GM21367 (cell line): ENCODE results near the gene RCN2.
A peak's percentile ranks its signal among the peaks of the same experiment; 100 is the strongest.
"Not testable (repeated sequence)": the region's sequence is repeated elsewhere in the genome, so short reads cannot be mapped to it uniquely, and the experiment has no call there.

ENCODE experiments used
- ATAC-seq: cut with Tn5 transposase; IDR thresholded peaks from one replicate; pipeline ENCODE4 v1.9.1; 2021; ENCODE audit not compliant: unreplicated experiment

The RCN2 gene

GRCh38 chr15:76932135-76932966 is 802 bp downstream of the RCN2 start:
- peak; percentile 3 for ATAC-seq

- no peak for ATAC-seq
Measured at GRCh38 chr15:76935620-76936019, 4.1 kb downstream of the RCN2 start.

GRCh38 chr15:76936671-76937070 is 5.1 kb downstream of the RCN2 start:
- ATAC-seq, result no peak

- no peak for ATAC-seq
Measured at GRCh38 chr15:76938752-76939151, 7.2 kb downstream of the RCN2 start.

GRCh38 chr15:76939715-76940114 is 8.2 kb downstream of the RCN2 start:
- ATAC-seq, result no peak

GRCh38 chr15:76941636-76942035 is 10.1 kb downstream of the RCN2 start:
- no peak for ATAC-seq

GRCh38 chr15:76942331-76942730 is 10.8 kb downstream of the RCN2 start:
- ATAC-seq, result no peak

- no peak for ATAC-seq
Measured at GRCh38 chr15:76945494-76946093, 14.0 kb downstream of the RCN2 start.

- no peak for ATAC-seq
Measured at GRCh38 chr15:76947454-76947853, 15.9 kb downstream of the RCN2 start.

GRCh38 chr15:76951220-76951619 is 19.7 kb downstream of the RCN2 start:
- no peak for ATAC-seq

- ATAC-seq, result no peak
Measured at GRCh38 chr15:76953913-76954312, 22.4 kb downstream of the RCN2 start.

- ATAC-seq, result no peak
Measured at GRCh38 chr15:76954744-76955143, 23.2 kb downstream of the RCN2 start.

GRCh38 chr15:76961268-76962011 is 29.9 kb downstream of the RCN2 start:
- no peak for ATAC-seq

GRCh38 chr15:76962337-76963013 is 30.9 kb downstream of the RCN2 start:
- no peak for ATAC-seq

GRCh38 chr15:76963596-76963995 is 32.0 kb downstream of the RCN2 start:
- no peak for ATAC-seq

GRCh38 chr15:76964157-76964556 is 32.6 kb downstream of the RCN2 start:
- ATAC-seq, result no peak

- ATAC-seq, result not testable (repeated sequence)
Measured at GRCh38 chr15:76966051-76966450, 34.5 kb downstream of the RCN2 start.

- no peak for ATAC-seq
Measured at GRCh38 chr15:76967067-76967466, 35.5 kb downstream of the RCN2 start.

- no peak for ATAC-seq
Measured at GRCh38 chr15:76968306-76968705, 36.8 kb downstream of the RCN2 start.

- no peak for ATAC-seq
Measured at GRCh38 chr15:76972389-76973361, 41.1 kb downstream of the RCN2 start.
